Measurements from ENCODE around the gene SMKR1.
"Not testable (repeated sequence)": the region's sequence is repeated elsewhere in the genome, so short reads cannot be mapped to it uniquely, and the experiment has no call there.

The SMKR1 gene
- total RNA-seq = 0.96 to 1.2 reads per million in 2 donors

GRCh38 chr7:129501760-129502707, at the start of gene SMKR1:
Gene SMKR1, plus strand, starts transcription at chr7:129502531. Its CDS starts 294 bp downstream, at chr7:129502825.
- peak; percentile 98 for DNase-seq

- DNase-seq = no peak
Measured at GRCh38 chr7:129452589-129453231, 49.6 kb upstream of the SMKR1 start.

- DNase-seq = no peak
Measured at GRCh38 chr7:129453510-129454248, 48.7 kb upstream of the SMKR1 start.

GRCh38 chr7:129454249-129454551, 48.1 kb upstream of the SMKR1 start:
- DNase-seq = no peak

GRCh38 chr7:129456421-129456820, 45.9 kb upstream of the SMKR1 start:
- DNase-seq = no peak

- DNase-seq = no peak
Measured at GRCh38 chr7:129457101-129457500, 45.2 kb upstream of the SMKR1 start.

- no peak for DNase-seq
Measured at GRCh38 chr7:129458171-129458570, 44.2 kb upstream of the SMKR1 start.

- DNase-seq = no peak
Measured at GRCh38 chr7:129461809-129462208, 40.5 kb upstream of the SMKR1 start.

- DNase-seq = no peak
Measured at GRCh38 chr7:129462420-129462819, 39.9 kb upstream of the SMKR1 start.

- DNase-seq = no peak
Measured at GRCh38 chr7:129464194-129464593, 38.1 kb upstream of the SMKR1 start.

GRCh38 chr7:129465080-129465479, 37.3 kb upstream of the SMKR1 start:
- DNase-seq = no peak

- no peak for DNase-seq
Measured at GRCh38 chr7:129466796-129467195, 35.5 kb upstream of the SMKR1 start.

GRCh38 chr7:129468087-129468486, 34.2 kb upstream of the SMKR1 start:
- DNase-seq = no peak

GRCh38 chr7:129468547-129468946, 33.8 kb upstream of the SMKR1 start:
- DNase-seq = no peak

GRCh38 chr7:129469930-129470329, 32.4 kb upstream of the SMKR1 start:
- DNase-seq = no peak

GRCh38 chr7:129470411-129470810, 31.9 kb upstream of the SMKR1 start:
- no peak for DNase-seq

GRCh38 chr7:129471402-129471827, 30.9 kb upstream of the SMKR1 start:
- DNase-seq = no peak

GRCh38 chr7:129475931-129476330, 26.4 kb upstream of the SMKR1 start:
- DNase-seq = not testable (repeated sequence)

GRCh38 chr7:129476398-129476797, 25.9 kb upstream of the SMKR1 start:
- not testable (repeated sequence) for DNase-seq

GRCh38 chr7:129479831-129480230, 22.5 kb upstream of the SMKR1 start:
- no peak for DNase-seq

GRCh38 chr7:129480674-129481363, 21.5 kb upstream of the SMKR1 start:
- DNase-seq = no peak

GRCh38 chr7:129481376-129481775, 21.0 kb upstream of the SMKR1 start:
- not testable (repeated sequence) for DNase-seq

GRCh38 chr7:129482781-129483180, 19.6 kb upstream of the SMKR1 start:
- no peak for DNase-seq

Measured in activated gamma-delta T cell (primary cell).